Osteoblast (primary cell): ENCODE results near the gene SLC28A1. TPM values are rescaled to one million over a fixed set of nuclear protein-coding genes. Genes with fewer than 3 reads are reported as not detected.

Source experiments
- DNase-seq: peaks from one replicate; pipeline ENCODE4 v3.0.0; 2011; ENCODE audit warnings: low spot score, mixed read lengths; ENCODE audit not compliant: insufficient read length; ENCODE audit errors: missing footprints
- H2AFZ ChIP-seq: 2 replicates; pipeline ENCODE4 v1.6.0; 2011; ENCODE audit warnings: mild to moderate bottlenecking, low read length
- H3K27ac ChIP-seq: 2 replicates; pipeline ENCODE4 v1.5.1; 2011; ENCODE audit warnings: mild to moderate bottlenecking, low read depth, low read length, moderate library complexity
- H3K27me3 ChIP-seq: 2 replicates; pipeline ENCODE4 v1.6.0; 2012; ENCODE audit warnings: mild to moderate bottlenecking, control low read depth, inconsistent platforms, low read length, moderate library complexity; ENCODE audit not compliant: insufficient read depth
- H3K36me3 ChIP-seq: 2 replicates; pipeline ENCODE4 v1.5.1; 2011; ENCODE audit warnings: mild to moderate bottlenecking, low read length, control low read depth, moderate library complexity; ENCODE audit not compliant: insufficient read depth
- H3K4me1 ChIP-seq: 2 replicates; pipeline ENCODE4 v1.5.1; 2011; ENCODE audit warnings: mild to moderate bottlenecking, low read length, control low read depth, moderate library complexity; ENCODE audit not compliant: insufficient read depth
- H3K4me2 ChIP-seq: 2 replicates; pipeline ENCODE4 v1.6.0; 2011; ENCODE audit warnings: mild to moderate bottlenecking, low read length; ENCODE audit not compliant: insufficient read depth
- H3K4me3 ChIP-seq: fragments of 200-600 bp; sonication (generic); 3 replicates; pipeline ENCODE4 v1.5.1; 2012; ENCODE audit warnings: mild to moderate bottlenecking, low read length, inconsistent platforms; ENCODE audit not compliant: insufficient read depth
- H3K79me2 ChIP-seq: 2 replicates; pipeline ENCODE4 v1.6.0; 2012; ENCODE audit warnings: mild to moderate bottlenecking, low read length, control low read depth, inconsistent platforms; ENCODE audit not compliant: insufficient read depth
- H3K9me3 ChIP-seq: 2 replicates; pipeline ENCODE4 v1.5.1; 2011; ENCODE audit warnings: low read depth, low read length, control low read depth
- H4K20me1 ChIP-seq: 2 replicates; pipeline ENCODE4 v1.6.0; 2012; ENCODE audit warnings: mild to moderate bottlenecking, low read length, control low read depth; ENCODE audit not compliant: insufficient read depth
- total RNA-seq: library from RNA; depleted of rRNA; stranded (reverse); fragments of >200 nt; gene quantifications from 2 replicates; pipeline ENCODE4 v1.2.3, GENCODE V29; 2012
- TF ChIP-seq, protein P1 (sequence below): IDR thresholded peaks from 2 replicates; pipeline ENCODE4 v1.5.1; 2011; ENCODE audit warnings: mild to moderate bottlenecking, low read depth, low read length, moderate library complexity; ENCODE audit errors: extremely low read depth

SLC28A1 gene
- total RNA-seq, 1 donor: not detected

DNA sequence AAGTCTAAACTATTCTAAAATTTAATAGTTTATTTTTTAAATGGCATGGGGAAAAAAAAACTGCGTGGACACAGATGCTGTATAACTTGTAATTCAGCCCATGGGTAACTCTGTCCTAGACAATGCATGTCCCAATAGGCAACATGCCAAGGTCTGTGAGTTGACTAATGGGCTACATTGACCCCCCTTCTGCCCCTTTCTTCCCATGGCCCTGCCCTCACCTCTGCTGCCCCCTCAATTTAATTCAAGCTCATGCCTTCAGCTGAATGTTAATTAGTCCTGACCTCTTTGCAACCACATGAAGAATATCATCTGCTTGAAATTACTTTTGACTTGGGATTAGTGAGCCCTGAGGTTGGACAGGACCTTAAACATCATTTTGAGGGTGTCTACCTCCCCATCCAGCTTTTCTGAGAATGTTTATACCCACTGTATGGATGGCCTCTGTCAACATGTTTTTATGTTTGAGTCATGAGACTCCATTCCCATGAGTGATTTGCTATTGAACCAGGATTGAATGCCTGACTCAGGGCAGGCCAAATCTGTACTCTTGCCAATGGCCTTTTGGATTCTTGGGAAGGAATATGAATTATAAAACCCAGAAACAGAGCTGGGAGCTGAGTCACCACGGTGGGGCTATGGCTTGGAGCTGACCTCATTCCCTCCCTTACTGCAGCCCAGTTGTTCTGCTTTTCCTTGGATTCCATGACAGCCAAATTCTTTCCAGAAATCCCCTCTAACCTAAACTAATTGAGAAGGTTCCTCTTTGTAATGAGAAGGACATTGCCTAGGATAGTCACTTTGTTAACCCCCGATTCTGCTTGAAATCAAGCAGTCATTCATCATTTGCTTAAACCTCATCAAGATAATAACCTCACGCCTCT lies 63.7 kb downstream of the SLC28A1 start:
- DNase-seq: peak; percentile 96
- peaks cover 32% of the 10 kb centered on the region for H3K4me1 ChIP-seq
- H3K27me3 ChIP-seq: no peaks in the 10 kb centered on the region
- no peaks in the 10 kb centered on the region for H3K9me3 ChIP-seq
- H3K79me2 ChIP-seq: no peaks in the 10 kb centered on the region
- H3K4me3 ChIP-seq: no peak overlapping the region
- H4K20me1 ChIP-seq: no peaks in the 10 kb centered on the region
- TF ChIP-seq, protein P1, sequence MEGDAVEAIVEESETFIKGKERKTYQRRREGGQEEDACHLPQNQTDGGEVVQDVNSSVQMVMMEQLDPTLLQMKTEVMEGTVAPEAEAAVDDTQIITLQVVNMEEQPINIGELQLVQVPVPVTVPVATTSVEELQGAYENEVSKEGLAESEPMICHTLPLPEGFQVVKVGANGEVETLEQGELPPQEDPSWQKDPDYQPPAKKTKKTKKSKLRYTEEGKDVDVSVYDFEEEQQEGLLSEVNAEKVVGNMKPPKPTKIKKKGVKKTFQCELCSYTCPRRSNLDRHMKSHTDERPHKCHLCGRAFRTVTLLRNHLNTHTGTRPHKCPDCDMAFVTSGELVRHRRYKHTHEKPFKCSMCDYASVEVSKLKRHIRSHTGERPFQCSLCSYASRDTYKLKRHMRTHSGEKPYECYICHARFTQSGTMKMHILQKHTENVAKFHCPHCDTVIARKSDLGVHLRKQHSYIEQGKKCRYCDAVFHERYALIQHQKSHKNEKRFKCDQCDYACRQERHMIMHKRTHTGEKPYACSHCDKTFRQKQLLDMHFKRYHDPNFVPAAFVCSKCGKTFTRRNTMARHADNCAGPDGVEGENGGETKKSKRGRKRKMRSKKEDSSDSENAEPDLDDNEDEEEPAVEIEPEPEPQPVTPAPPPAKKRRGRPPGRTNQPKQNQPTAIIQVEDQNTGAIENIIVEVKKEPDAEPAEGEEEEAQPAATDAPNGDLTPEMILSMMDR: no peak
- H2AFZ ChIP-seq: no peak overlapping the region
- H3K36me3 ChIP-seq: no peaks in the 10 kb centered on the region
- H3K4me2 ChIP-seq: peak overlapping the region; percentile 54
- H3K27ac ChIP-seq: peak overlapping the region; percentile 71

DNA sequence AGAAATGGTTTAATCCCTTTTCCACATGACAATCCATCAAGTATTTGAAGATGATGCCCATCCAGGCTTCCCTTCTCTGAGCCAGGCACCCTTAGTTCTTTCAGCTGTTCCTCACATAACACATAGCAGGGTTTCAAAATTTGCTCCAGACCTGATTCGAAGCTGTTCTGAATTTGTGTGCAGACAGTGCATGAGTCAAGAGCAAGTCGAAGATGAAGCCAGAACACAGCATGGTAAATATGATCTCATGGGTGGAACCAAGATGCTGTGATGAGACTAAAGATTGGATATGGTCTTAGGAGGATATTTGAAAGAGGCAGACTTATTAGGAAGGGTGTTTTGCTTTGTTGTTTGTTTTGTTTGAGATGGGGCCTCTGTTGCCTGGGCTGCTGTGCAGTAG lies 64.6 kb downstream of the SLC28A1 start:
- no peaks in the 10 kb centered on the region for H3K27me3 ChIP-seq
- TF ChIP-seq, protein P1: no peak
- H2AFZ ChIP-seq: no peak overlapping the region
- H3K36me3 ChIP-seq: no peaks in the 10 kb centered on the region
- no peaks in the 10 kb centered on the region for H3K79me2 ChIP-seq
- H3K9me3 ChIP-seq: no peaks in the 10 kb centered on the region
- peak overlapping the region; percentile 71 for H3K27ac ChIP-seq
- peaks cover 32% of the 10 kb centered on the region for H3K4me1 ChIP-seq
- DNase-seq: peak; percentile 73
- H3K4me2 ChIP-seq: peak overlapping the region; percentile 54
- H4K20me1 ChIP-seq: no peaks in the 10 kb centered on the region
- no peak overlapping the region for H3K4me3 ChIP-seq

DNA sequence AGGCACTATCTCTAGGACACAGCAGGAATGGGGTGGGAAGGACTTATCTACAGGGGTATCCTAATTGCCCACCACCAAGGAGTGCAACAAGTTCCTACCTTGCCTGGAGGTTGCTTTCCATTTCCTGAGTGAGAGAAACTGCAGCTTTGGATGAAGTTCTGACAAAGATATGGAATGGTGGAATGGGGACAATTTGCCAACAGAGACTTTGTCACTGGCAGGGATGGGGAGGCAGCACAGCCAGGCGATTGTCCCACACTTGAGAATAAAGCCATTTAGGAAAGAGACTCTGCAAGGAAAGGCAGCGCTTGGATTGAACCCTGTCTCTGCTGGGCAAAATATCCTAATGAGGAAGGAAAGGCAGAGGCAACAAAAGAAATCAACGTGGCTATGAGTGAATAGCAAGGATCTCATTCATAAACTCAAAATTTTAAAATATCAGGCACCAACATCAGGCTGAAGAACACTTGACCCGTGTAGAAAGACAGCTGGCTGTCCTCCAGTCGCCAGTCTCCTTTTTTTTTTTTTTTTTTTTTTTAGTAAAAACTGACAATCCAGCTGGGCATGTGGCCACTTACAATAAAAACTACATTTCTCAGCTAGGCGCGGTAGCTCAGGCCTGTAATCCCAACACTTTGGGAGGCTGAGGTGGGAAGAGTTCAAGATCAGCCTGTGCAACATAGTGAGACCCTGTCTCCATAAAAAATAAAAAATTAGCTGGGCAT lies 65.5 kb downstream of the SLC28A1 start:
- Histone ChIP-seq H3K4me2 (no peak overlapping the region), H3K9me3 (no peaks in the 10 kb centered on the region), H3K36me3 (no peaks in the 10 kb centered on the region), H3K27ac (no peak overlapping the region), H3K79me2 (no peaks in the 10 kb centered on the region), H3K27me3 (no peaks in the 10 kb centered on the region), H3K4me1 (peaks cover 33% of the 10 kb centered on the region), H3K4me3 (no peak overlapping the region), H4K20me1 (no peaks in the 10 kb centered on the region), H2AFZ (no peak overlapping the region)
- TF ChIP-seq, protein P1: no peak
- DNase-seq: peak; percentile 52

DNA sequence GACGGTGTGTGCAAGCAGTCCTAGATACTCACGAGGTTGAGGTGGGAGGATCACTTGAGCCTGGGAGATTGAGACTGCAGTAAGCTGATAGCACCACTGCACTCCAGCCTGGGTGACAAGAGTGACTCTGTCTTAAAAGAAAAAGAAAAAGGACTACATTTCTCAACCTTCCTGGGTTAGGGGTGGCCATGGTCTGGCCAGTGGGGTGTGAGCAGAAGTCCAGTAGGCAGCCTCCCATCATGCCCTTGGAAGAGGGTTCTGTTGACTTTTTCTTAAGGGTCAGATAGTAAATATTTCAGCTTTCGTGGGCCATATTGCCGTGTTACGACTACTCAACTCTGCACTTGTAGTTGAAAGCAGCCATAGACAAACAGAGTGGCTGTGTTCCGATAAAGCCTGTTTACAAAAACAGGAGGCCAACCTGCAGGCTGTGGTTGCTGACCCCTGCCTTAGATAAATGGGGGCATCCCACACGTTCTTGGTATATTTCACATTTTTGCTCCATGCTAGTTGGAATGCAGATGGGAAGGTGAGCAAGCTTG lies 66.2 kb downstream of the SLC28A1 start:
- no peaks in the 10 kb centered on the region for H4K20me1 ChIP-seq
- peaks cover 35% of the 10 kb centered on the region for H3K4me1 ChIP-seq
- no peak for DNase-seq
- no peak overlapping the region for H3K27ac ChIP-seq
- no peak overlapping the region for H2AFZ ChIP-seq
- TF ChIP-seq, protein P1: no peak
- no peaks in the 10 kb centered on the region for H3K27me3 ChIP-seq
- no peaks in the 10 kb centered on the region for H3K9me3 ChIP-seq
- H3K36me3 ChIP-seq: no peaks in the 10 kb centered on the region
- H3K4me2 ChIP-seq: no peak overlapping the region
- H3K4me3 ChIP-seq: no peak overlapping the region
- H3K79me2 ChIP-seq: no peaks in the 10 kb centered on the region
